Mononuclear cell (primary cell): Measurements from ENCODE around the gene TMOD1. TPM values are rescaled to one million over a fixed set of nuclear protein-coding genes. Genes with fewer than 3 reads are reported as not detected.
"Not testable (repeated sequence)": the region's sequence is repeated elsewhere in the genome, so short reads cannot be mapped to it uniquely, and the experiment has no call there.

Experiments used
- H3K27me3 ChIP-seq: 2 replicates; pipeline ENCODE4 v1.6.0; 2011; ENCODE audit warnings: low read length, control low read depth; ENCODE audit not compliant: insufficient read depth
- H3K4me1 ChIP-seq: 2 replicates; pipeline ENCODE4 v1.5.1; 2011; ENCODE audit warnings: mild to moderate bottlenecking, low read length, control low read depth; ENCODE audit not compliant: insufficient read depth
- H3K4me3 ChIP-seq: 2 replicates; pipeline ENCODE4 v1.5.1; 2011; ENCODE audit warnings: mild to moderate bottlenecking, low read length, moderate library complexity
- H3K9me3 ChIP-seq: 2 replicates; pipeline ENCODE4 v1.5.1; 2011; ENCODE audit warnings: low read depth, mild to moderate bottlenecking, control low read depth, low read length
- total RNA-seq: library from RNA; depleted of rRNA; stranded (reverse); fragments of >200 nt; gene quantifications from one replicate; pipeline ENCODE4 v1.2.3, GENCODE V29; 2012

The TMOD1 gene
- total RNA-seq, 1 donor: 0.84 TPM

- H3K27me3 ChIP-seq: no peaks in the 10 kb centered on the region
- H3K9me3 ChIP-seq: no peaks in the 10 kb centered on the region
- no peak overlapping the region for H3K4me3 ChIP-seq
- peaks cover 11% of the 10 kb centered on the region for H3K4me1 ChIP-seq
Observed at GRCh38 chr9:97572196-97572891, 70.9 kb downstream of the TMOD1 start.

- Histone ChIP-seq H3K27me3 (no peaks in the 10 kb centered on the region), H3K4me1 (peaks cover 11% of the 10 kb centered on the region), H3K9me3 (no peaks in the 10 kb centered on the region), H3K4me3 (no peak overlapping the region)
Observed at GRCh38 chr9:97572892-97573365, 71.5 kb downstream of the TMOD1 start.

- no peaks in the 10 kb centered on the region for H3K27me3 ChIP-seq
- H3K4me3 ChIP-seq: no peak overlapping the region
- peaks cover 11% of the 10 kb centered on the region for H3K4me1 ChIP-seq
- H3K9me3 ChIP-seq: no peaks in the 10 kb centered on the region
Observed at GRCh38 chr9:97573482-97574073, 72.1 kb downstream of the TMOD1 start.

- not testable (repeated sequence) for H3K4me3 ChIP-seq, H3K9me3 ChIP-seq, H3K27me3 ChIP-seq
- H3K4me1 ChIP-seq: peaks cover 11% of the 10 kb centered on the region
Observed at GRCh38 chr9:97574101-97574571, 72.7 kb downstream of the TMOD1 start.

- H3K9me3 ChIP-seq, H3K27me3 ChIP-seq: not testable (repeated sequence)
- Histone ChIP-seq H3K4me3 (peak overlapping the region; percentile 49), H3K4me1 (peaks cover 11% of the 10 kb centered on the region)
Observed at GRCh38 chr9:97574921-97575672, 73.6 kb downstream of the TMOD1 start.

- Histone ChIP-seq H3K4me3 (peak overlapping the region; percentile 49), H3K4me1 (peaks cover 11% of the 10 kb centered on the region), H3K9me3 (no peaks in the 10 kb centered on the region), H3K27me3 (no peaks in the 10 kb centered on the region)
Observed at GRCh38 chr9:97575673-97576200, 74.3 kb downstream of the TMOD1 start.

- H3K27me3 ChIP-seq: no peaks in the 10 kb centered on the region
- H3K9me3 ChIP-seq: no peaks in the 10 kb centered on the region
- no peak overlapping the region for H3K4me3 ChIP-seq
- peaks cover 11% of the 10 kb centered on the region for H3K4me1 ChIP-seq
Observed at GRCh38 chr9:97577051-97577450, 75.6 kb downstream of the TMOD1 start.

- no peaks in the 10 kb centered on the region for H3K9me3 ChIP-seq
- no peaks in the 10 kb centered on the region for H3K27me3 ChIP-seq
- H3K4me1 ChIP-seq: peaks cover 11% of the 10 kb centered on the region
- H3K4me3 ChIP-seq: no peak overlapping the region
Observed at GRCh38 chr9:97578846-97579245, 77.4 kb downstream of the TMOD1 start.

GRCh38 chr9:97579914-97580313, 78.4 kb downstream of the TMOD1 start:
- Histone ChIP-seq H3K4me1 (peaks cover 11% of the 10 kb centered on the region), H3K4me3 (no peak overlapping the region), H3K9me3 (no peaks in the 10 kb centered on the region), H3K27me3 (no peaks in the 10 kb centered on the region)

GRCh38 chr9:97581590-97581989, 80.1 kb downstream of the TMOD1 start:
- not testable (repeated sequence) for H3K27me3 ChIP-seq, H3K4me1 ChIP-seq, H3K4me3 ChIP-seq, H3K9me3 ChIP-seq

GRCh38 chr9:97584778-97585177, 83.3 kb downstream of the TMOD1 start:
- H3K4me1 ChIP-seq, H3K4me3 ChIP-seq, H3K9me3 ChIP-seq, H3K27me3 ChIP-seq: not testable (repeated sequence)

GRCh38 chr9:97586909-97587308, 85.4 kb downstream of the TMOD1 start:
- not testable (repeated sequence) for H3K4me3 ChIP-seq, H3K4me1 ChIP-seq

GRCh38 chr9:97591535-97591934, 90.1 kb downstream of the TMOD1 start:
- H3K9me3 ChIP-seq: no peaks in the 10 kb centered on the region
- no peaks in the 10 kb centered on the region for H3K27me3 ChIP-seq
- no peak overlapping the region for H3K4me3 ChIP-seq
- no peaks in the 10 kb centered on the region for H3K4me1 ChIP-seq

More at GRCh38 chr9:97586909-97587308, 85.4 kb downstream of the TMOD1 start:
- not testable (repeated sequence) for H3K9me3 ChIP-seq, H3K27me3 ChIP-seq

- Histone ChIP-seq H3K27me3 (no peaks in the 10 kb centered on the region), H3K4me1 (no peaks in the 10 kb centered on the region), H3K9me3 (no peaks in the 10 kb centered on the region), H3K4me3 (no peak overlapping the region)
Observed at GRCh38 chr9:97592126-97592525, 90.7 kb downstream of the TMOD1 start.

GRCh38 chr9:97593960-97594359, 92.5 kb downstream of the TMOD1 start:
- Histone ChIP-seq H3K27me3 (no peaks in the 10 kb centered on the region), H3K4me3 (no peak overlapping the region), H3K9me3 (no peaks in the 10 kb centered on the region), H3K4me1 (peaks cover 6% of the 10 kb centered on the region)
